ENCODE results near the gene DIS3L2.

Gene DIS3L2, protein sequence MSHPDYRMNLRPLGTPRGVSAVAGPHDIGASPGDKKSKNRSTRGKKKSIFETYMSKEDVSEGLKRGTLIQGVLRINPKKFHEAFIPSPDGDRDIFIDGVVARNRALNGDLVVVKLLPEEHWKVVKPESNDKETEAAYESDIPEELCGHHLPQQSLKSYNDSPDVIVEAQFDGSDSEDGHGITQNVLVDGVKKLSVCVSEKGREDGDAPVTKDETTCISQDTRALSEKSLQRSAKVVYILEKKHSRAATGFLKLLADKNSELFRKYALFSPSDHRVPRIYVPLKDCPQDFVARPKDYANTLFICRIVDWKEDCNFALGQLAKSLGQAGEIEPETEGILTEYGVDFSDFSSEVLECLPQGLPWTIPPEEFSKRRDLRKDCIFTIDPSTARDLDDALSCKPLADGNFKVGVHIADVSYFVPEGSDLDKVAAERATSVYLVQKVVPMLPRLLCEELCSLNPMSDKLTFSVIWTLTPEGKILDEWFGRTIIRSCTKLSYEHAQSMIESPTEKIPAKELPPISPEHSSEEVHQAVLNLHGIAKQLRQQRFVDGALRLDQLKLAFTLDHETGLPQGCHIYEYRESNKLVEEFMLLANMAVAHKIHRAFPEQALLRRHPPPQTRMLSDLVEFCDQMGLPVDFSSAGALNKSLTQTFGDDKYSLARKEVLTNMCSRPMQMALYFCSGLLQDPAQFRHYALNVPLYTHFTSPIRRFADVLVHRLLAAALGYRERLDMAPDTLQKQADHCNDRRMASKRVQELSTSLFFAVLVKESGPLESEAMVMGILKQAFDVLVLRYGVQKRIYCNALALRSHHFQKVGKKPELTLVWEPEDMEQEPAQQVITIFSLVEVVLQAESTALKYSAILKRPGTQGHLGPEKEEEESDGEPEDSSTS

DNA sequence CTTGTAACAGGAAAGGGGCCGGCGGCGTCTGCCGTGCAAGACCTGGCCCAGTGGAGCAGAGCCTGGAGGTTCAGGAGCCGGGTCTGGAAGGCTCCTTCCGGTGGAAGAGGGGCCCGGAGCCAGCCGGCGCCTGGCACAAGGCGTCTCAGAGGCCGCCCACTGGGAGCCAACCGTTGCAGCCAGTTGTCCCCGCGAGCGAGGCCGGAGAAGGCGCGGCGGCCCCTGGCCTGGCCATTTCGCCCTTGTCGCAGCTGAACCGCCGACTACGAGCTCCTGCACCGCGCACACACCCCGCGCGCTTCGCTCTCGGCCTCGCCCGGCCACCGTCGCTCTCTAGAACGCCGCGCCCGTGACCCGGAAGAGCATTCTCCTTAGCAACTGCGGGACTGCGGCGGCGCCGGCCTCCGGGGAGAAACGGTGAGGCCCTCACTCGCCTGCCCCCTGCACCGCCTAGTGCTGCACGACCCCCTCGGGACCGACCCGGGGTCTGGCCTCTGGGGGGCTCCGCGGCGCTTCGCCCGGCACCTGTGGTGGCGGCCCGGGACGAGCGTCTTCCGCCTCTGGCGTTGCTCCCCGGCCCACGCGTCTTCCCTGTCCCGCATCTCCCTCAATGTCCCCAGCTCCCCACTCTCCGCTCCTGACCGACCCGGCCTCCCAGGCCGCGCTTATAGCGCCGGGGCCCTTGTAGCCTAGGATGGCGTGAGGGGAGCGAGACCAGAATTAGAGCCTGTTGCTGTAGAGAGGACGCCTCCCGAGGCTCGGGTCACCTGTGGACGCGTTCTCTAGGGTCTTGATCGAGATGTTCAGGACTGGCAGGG lies at the start of gene DIS3L2:
TSS of gene DIS3L2 (plus strand) at position 365 of the 818 bp plus-strand sequence. CDS start 53,215 bp downstream, outside the sequence.
- TF ChIP-seq, protein P1, sequence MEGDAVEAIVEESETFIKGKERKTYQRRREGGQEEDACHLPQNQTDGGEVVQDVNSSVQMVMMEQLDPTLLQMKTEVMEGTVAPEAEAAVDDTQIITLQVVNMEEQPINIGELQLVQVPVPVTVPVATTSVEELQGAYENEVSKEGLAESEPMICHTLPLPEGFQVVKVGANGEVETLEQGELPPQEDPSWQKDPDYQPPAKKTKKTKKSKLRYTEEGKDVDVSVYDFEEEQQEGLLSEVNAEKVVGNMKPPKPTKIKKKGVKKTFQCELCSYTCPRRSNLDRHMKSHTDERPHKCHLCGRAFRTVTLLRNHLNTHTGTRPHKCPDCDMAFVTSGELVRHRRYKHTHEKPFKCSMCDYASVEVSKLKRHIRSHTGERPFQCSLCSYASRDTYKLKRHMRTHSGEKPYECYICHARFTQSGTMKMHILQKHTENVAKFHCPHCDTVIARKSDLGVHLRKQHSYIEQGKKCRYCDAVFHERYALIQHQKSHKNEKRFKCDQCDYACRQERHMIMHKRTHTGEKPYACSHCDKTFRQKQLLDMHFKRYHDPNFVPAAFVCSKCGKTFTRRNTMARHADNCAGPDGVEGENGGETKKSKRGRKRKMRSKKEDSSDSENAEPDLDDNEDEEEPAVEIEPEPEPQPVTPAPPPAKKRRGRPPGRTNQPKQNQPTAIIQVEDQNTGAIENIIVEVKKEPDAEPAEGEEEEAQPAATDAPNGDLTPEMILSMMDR (conservative IDR thresholded peaks at IDR 0.05; ENCODE audit: low read depth, low read length): no peak
- DNase-seq (ENCODE audit: low read depth): peak; percentile 81
- peak within 1 kb of the TSS; percentile 94 for H3K4me3 ChIP-seq (ENCODE audit: low read depth, low read length)

DNA sequence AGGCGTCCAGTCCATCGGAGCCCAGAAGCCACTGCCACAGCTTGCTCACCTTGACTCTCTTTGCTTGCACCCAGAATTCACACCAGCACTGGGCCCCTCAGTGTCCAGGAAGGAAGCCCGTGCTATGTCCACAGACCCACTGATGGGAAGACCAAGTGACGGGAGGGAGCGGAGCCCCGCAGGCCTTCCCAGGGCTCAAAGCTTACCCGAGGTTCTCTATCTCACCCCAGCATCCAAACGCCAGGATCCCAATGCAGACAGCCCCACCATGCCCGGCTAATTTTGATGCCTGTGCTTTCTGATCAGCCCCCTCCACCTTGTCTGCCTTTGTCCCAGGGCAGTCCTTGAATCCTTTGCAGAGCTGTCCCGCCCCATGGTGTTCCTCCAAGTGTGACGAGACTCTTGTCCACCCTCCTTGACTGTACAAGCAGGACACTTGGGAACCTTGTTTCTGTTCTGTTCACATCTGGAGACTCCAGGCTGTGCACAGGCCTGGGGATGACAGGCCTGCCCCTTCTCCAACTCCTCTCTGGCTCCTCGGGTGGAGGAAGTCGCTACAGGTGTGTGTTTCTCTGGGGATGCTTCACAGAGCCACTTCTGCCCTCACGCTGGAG lies 47.3 kb upstream of the DIS3L2 start:
- TF ChIP-seq, protein P1 (conservative IDR thresholded peaks at IDR 0.05; ENCODE audit: low read depth, low read length): no peak
- no peak for DNase-seq (ENCODE audit: low read depth)
- H3K4me3 ChIP-seq (ENCODE audit: low read depth, low read length): no peak overlapping the region

DNA sequence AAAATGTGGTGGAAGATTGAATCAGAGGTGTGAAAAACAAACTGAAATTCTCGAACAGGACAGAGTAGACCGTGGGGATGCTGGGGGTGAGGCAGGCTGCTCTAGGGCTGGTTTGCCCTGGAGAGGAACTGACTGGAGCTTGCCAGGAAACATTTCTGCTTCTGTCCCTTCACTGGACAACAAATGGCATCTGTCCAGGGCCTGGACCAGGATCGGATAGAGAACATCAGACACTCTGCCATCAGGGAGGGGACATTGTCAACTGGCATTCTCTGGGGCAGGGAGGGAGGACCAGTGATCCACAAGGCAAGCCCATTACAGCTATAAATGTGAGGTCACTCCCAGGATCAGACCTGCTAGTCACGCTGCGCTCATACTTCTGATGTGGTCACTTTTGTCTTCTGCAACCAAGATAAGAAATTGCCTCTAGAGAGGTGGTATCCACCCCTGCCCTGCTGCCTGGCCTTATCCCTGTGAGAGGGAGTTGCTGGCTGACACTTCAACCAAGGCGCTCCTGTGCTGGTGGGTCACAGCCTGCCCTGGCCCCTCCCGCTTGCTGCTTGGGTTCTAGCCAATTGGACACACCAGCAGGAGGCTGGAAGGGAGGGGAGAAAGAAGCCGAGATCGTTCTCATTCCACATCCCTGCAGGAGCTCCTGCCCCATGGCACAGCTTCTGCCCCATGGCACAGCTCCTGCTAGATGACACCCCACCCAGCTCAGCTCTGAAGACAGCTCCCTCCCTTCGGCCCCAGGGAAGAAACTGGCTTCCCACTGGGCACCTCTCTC lies 44.0 kb upstream of the DIS3L2 start:
- H3K4me3 ChIP-seq (ENCODE audit: low read depth, low read length): no peak overlapping the region
- TF ChIP-seq, protein P1 (conservative IDR thresholded peaks at IDR 0.05; ENCODE audit: low read depth, low read length): no peak
- DNase-seq (ENCODE audit: low read depth): no peak

DNA sequence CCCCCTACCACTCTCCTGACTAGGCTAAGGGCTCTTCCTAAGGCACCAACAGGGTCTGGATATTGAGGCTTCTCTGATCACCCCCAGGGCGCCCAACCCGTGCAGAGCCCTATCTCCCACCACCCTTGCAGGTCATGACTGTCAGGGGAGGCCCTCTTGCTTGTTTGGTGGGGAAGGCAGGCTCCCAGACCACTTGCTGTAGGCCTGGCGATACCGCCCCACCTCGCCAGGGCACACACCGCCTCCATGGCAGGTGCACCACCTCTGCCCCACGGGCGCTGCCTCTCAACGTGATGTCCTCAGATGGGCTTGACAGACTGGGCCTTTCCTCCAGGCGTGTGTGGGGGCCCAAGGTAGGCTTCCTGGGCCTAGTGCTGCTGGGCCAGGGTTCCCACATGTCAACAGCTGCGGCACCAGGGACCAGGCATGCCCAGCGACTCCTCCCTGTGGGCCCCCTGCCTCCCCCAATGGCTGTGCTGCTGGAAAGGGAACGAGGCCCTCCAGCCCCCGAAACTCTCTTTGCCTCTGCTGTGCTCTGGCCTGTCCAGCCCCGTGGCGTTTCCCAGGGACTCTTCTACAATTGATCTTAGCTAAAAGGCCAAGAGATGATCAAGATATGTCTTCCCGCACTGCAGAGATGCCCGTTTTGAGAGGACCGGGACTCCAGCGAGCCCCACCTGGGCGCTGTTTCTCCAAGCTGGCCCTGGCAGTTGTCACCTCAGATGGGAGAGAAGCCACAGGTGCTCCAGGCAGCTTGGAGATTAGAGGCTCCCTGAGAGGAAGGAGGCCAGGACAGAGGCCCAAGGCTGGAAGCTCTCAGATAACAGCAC lies 42.8 kb upstream of the DIS3L2 start:
- TF ChIP-seq, protein P1 (conservative IDR thresholded peaks at IDR 0.05; ENCODE audit: low read depth, low read length): no peak
- no peak for DNase-seq (ENCODE audit: low read depth)
- no peak overlapping the region for H3K4me3 ChIP-seq (ENCODE audit: low read depth, low read length)

DNA sequence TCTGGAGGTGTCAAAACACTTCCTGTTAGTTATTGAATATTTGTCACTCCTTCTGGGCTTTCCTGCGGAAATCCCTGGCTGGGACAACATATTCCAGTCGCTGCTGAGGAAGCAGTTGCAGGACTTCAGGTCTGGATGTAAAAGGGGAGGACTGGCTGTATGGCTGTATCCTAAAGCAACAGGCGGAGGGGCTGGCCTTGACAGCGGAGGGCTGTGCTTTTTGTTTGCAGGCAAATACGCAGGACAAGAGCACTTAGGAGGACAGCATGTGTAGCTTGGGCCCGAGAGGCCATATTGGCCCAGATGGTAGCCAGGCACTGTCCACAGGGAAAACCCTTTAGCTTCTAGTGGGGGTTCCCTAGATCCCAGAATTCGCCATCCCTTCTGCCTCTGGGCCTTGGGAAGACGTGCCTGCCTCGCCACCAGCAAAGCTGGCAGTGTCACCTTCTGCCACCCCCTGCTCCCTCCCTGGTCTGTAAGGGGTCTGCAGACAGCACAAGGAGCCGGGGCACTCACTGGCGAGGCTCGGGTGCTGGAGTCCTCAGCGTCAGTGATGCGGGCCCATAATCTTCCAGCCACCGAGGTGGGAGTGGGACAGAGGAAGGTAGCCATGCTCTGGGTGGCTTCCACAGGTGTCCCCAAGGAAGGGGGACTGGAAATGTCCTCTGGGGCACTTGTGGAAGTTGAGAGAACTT lies 42.0 kb upstream of the DIS3L2 start:
- no peak overlapping the region for H3K4me3 ChIP-seq (ENCODE audit: low read depth, low read length)
- TF ChIP-seq, protein P1 (conservative IDR thresholded peaks at IDR 0.05; ENCODE audit: low read depth, low read length): no peak
- no peak for DNase-seq (ENCODE audit: low read depth)

All from choroid plexus epithelial cell (primary cell).